ENCODE data around the gene IQCH. TPM values are rescaled to one million over a fixed set of nuclear protein-coding genes. Genes with fewer than 3 reads are reported as not detected.

IQCH gene
- total RNA-seq, 1 donor from 2014 or later, result 1.5 TPM

- no peak for DNase-seq (ENCODE audit: extremely low read depth, low read depth, low spot score)
Measured at GRCh38 chr15:67385971-67386370, 131.4 kb downstream of the IQCH start.

GRCh38 chr15:67386947-67387346 is 132.4 kb downstream of the IQCH start:
- no peak for DNase-seq (ENCODE audit: extremely low read depth, low read depth, low spot score)

- DNase-seq (ENCODE audit: extremely low read depth, low read depth, low spot score), result no peak
Measured at GRCh38 chr15:67389975-67390374, 135.4 kb downstream of the IQCH start.

GRCh38 chr15:67394873-67395639 is 140.5 kb downstream of the IQCH start:
- DNase-seq (ENCODE audit: extremely low read depth, low read depth, low spot score), result no peak

GRCh38 chr15:67396114-67396513 is 141.5 kb downstream of the IQCH start:
- DNase-seq (ENCODE audit: extremely low read depth, low read depth, low spot score), result no peak

- no peak for DNase-seq (ENCODE audit: extremely low read depth, low read depth, low spot score)
Measured at GRCh38 chr15:67397139-67397538, 142.6 kb downstream of the IQCH start.

GRCh38 chr15:67399925-67400324 is 145.3 kb downstream of the IQCH start:
- no peak for DNase-seq (ENCODE audit: extremely low read depth, low read depth, low spot score)

GRCh38 chr15:67400890-67401289 is 146.3 kb downstream of the IQCH start:
- DNase-seq (ENCODE audit: extremely low read depth, low read depth, low spot score), result no peak

- no peak for DNase-seq (ENCODE audit: extremely low read depth, low read depth, low spot score)
Measured at GRCh38 chr15:67401336-67401735, 146.8 kb downstream of the IQCH start.

GRCh38 chr15:67403428-67404154 is 149.0 kb downstream of the IQCH start:
- no peak for DNase-seq (ENCODE audit: extremely low read depth, low read depth, low spot score)

- DNase-seq (ENCODE audit: extremely low read depth, low read depth, low spot score), result no peak
Measured at GRCh38 chr15:67405208-67406191, 150.9 kb downstream of the IQCH start.

- no peak for DNase-seq (ENCODE audit: extremely low read depth, low read depth, low spot score)
Measured at GRCh38 chr15:67406257-67406861, 151.8 kb downstream of the IQCH start.

GRCh38 chr15:67407786-67408185 is 153.2 kb downstream of the IQCH start:
- DNase-seq (ENCODE audit: extremely low read depth, low read depth, low spot score), result no peak

- no peak for DNase-seq (ENCODE audit: extremely low read depth, low read depth, low spot score)
Measured at GRCh38 chr15:67409175-67409574, 154.6 kb downstream of the IQCH start.

GRCh38 chr15:67411486-67411885 is 156.9 kb downstream of the IQCH start:
- no peak for DNase-seq (ENCODE audit: extremely low read depth, low read depth, low spot score)

GRCh38 chr15:67413770-67414390 is 159.3 kb downstream of the IQCH start:
- peak; percentile 41 for DNase-seq (ENCODE audit: extremely low read depth, low read depth, low spot score)

- DNase-seq (ENCODE audit: extremely low read depth, low read depth, low spot score), result no peak
Measured at GRCh38 chr15:67415181-67415580, 160.6 kb downstream of the IQCH start.

- DNase-seq (ENCODE audit: extremely low read depth, low read depth, low spot score), result no peak
Measured at GRCh38 chr15:67416891-67417290, 162.3 kb downstream of the IQCH start.

- no peak for DNase-seq (ENCODE audit: extremely low read depth, low read depth, low spot score)
Measured at GRCh38 chr15:67419705-67420104, 165.1 kb downstream of the IQCH start.

- no peak for DNase-seq (ENCODE audit: extremely low read depth, low read depth, low spot score)
Measured at GRCh38 chr15:67420137-67420536, 165.6 kb downstream of the IQCH start.
